Astrocyte (in vitro differentiated cells and primary cell): ENCODE measurements around the gene C2orf92.

Source experiments
- CTCF ChIP-seq: IDR thresholded peaks from 2 replicates; pipeline ENCODE4 v1.5.1; 2011; ENCODE audit warnings: low read depth, mild to moderate bottlenecking, inconsistent platforms, low read length, moderate library complexity; ENCODE audit not compliant: insufficient read depth
- EZH2 ChIP-seq: IDR thresholded peaks from 2 replicates; pipeline ENCODE4 v1.6.1; 2012; ENCODE audit warnings: mild to moderate bottlenecking, low read length, inconsistent platforms; ENCODE audit not compliant: insufficient read depth

GRCh38 chr2:97703741-97704140, 34.2 kb downstream of the C2orf92 start:
- no peak for TF ChIP-seq CTCF
- no peak for TF ChIP-seq EZH2
